ENCODE data around the gene LBH.

DNA sequence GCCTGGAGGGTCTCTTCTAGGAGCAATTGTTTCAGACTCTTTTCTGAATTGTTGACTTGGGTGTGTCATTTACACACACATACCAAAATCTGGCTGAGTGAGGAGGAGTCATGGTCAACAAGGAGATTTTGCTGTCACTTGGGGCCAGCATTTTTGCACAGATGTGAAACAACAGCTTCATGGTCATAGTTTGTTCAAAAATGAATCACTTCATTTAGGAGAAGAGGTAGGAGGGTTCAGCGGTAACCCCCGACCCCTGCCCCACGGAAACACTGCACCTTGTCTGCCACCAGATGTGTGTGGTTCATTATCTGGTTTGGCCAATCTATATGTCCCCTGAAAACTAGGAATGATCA lies 42.2 kb downstream of the LBH start:
- TF ChIP-seq, protein P1, sequence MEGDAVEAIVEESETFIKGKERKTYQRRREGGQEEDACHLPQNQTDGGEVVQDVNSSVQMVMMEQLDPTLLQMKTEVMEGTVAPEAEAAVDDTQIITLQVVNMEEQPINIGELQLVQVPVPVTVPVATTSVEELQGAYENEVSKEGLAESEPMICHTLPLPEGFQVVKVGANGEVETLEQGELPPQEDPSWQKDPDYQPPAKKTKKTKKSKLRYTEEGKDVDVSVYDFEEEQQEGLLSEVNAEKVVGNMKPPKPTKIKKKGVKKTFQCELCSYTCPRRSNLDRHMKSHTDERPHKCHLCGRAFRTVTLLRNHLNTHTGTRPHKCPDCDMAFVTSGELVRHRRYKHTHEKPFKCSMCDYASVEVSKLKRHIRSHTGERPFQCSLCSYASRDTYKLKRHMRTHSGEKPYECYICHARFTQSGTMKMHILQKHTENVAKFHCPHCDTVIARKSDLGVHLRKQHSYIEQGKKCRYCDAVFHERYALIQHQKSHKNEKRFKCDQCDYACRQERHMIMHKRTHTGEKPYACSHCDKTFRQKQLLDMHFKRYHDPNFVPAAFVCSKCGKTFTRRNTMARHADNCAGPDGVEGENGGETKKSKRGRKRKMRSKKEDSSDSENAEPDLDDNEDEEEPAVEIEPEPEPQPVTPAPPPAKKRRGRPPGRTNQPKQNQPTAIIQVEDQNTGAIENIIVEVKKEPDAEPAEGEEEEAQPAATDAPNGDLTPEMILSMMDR (IDR thresholded peaks at IDR 0.05): no peak
- TF ChIP-seq POLR2AphosphoS5 (IDR thresholded peaks at IDR 0.05): no peak

Measured in esophagus muscularis mucosa (tissue), 3 donors.